SK-N-SH treated with all-trans-retinoic acid at 6 μM for 48 hours (cell line): ENCODE measurements around the gene FNIP2.

Source experiments
- ARNTL ChIP-seq: fragments of 450-650 bp; formaldehyde crosslinking; IDR thresholded peaks from 2 replicates; pipeline ENCODE4 v1.5.0; 2020; ENCODE audit warnings: low read depth, mild to moderate bottlenecking, moderate library complexity, borderline replicate concordance
- GLIS3 ChIP-seq: fragments of 250-450 bp; sonication (Bioruptor Pico); IDR thresholded peaks from 2 replicates; pipeline ENCODE4 v1.5.0; 2020; ENCODE audit warnings: mild to moderate bottlenecking, moderate library complexity
- ISL1 ChIP-seq: fragments of 250-450 bp; sonication (Bioruptor Pico); IDR thresholded peaks from 2 replicates; pipeline ENCODE4 v2.1.2; 2022; ENCODE audit warnings: mild to moderate bottlenecking, moderate library complexity
- OSR1 ChIP-seq: fragments of 250-450 bp; sonication (Bioruptor Pico); IDR thresholded peaks from 2 replicates; pipeline ENCODE4 v1.8.0; 2022; ENCODE audit warnings: moderate library complexity, mild to moderate bottlenecking, inconsistent platforms
- RARB ChIP-seq: fragments of 250-450 bp; sonication (Bioruptor Pico); IDR thresholded peaks from 2 replicates; pipeline ENCODE4 v1.8.0; 2021; ENCODE audit warnings: mild to moderate bottlenecking, moderate library complexity
- ZFP3 ChIP-seq: fragments of 250-450 bp; sonication (Bioruptor Pico); IDR thresholded peaks from 2 replicates; pipeline ENCODE4 v1.5.0; 2020; ENCODE audit warnings: mild to moderate bottlenecking, moderate library complexity
- ZNF565 ChIP-seq: fragments of 450-650 bp; formaldehyde crosslinking; conservative IDR thresholded peaks from 2 replicates; pipeline ENCODE4 v1.5.0; 2020; ENCODE audit warnings: low read depth, mild to moderate bottlenecking, moderate library complexity
- ZNF70 ChIP-seq: fragments of 450-650 bp; formaldehyde crosslinking; IDR thresholded peaks from 2 replicates; pipeline ENCODE4 v1.5.0; 2020; ENCODE audit warnings: mild to moderate bottlenecking, moderate library complexity
- TF ChIP-seq, protein P1 (sequence below): fragments of 250-450 bp; sonication (Bioruptor Pico); IDR thresholded peaks from 2 replicates; pipeline ENCODE4 v1.5.1; 2020; ENCODE audit warnings: low read depth, mild to moderate bottlenecking, moderate library complexity
- TF ChIP-seq, protein P2 (sequence below): fragments of 250-450 bp; sonication (Bioruptor Pico); IDR thresholded peaks from 2 replicates; pipeline ENCODE4 v1.5.0; 2020; ENCODE audit warnings: mild to moderate bottlenecking, moderate library complexity

DNA sequence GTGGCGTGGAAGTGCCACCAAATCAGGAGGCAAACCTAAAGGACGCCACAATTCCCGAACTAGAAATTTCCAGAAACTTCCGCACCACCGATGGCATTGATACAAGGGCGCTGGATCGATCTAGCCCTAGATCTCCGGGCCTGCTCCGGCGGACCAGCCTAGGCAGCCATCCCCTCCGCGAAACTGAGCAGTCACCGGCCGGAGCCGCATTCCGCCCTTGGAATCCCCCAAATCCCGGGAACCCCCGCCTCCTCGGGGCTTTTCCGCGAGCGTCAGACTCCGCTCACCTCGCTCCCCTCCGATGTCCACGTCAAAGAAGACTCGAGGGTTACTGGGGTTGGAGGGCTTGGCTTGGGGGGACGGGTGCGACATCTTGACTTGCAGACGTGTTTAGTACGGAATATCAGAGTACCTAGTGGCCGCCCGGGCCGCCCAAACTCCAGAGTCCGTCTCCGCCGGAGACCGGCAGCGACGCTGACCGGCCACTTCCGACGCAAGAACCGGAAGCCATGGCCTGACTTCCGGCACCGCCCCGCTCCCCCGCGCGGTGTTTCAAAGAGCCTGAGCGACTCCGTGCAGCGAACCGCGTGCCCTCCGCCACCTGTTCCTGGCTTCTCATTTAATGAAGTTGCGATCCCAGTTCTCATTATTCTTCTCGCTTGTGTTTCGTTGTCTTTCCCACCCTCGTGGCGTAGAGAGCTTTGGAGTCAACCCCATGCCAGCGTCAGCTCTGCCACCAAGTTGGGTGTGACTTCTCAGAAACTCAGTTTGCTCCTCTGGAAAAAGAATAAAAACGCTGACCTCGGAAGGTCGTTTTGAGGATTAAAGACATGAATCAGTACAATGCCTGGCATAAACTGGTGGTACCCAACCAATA lies 45.7 kb upstream of the FNIP2 start, which contains the start of gene PPID:
- TF ChIP-seq ZFP3 (CRISPR knock-in tag): no peak
- TF ChIP-seq RARB (CRISPR knock-in tag): no peak
- TF ChIP-seq, protein P1, sequence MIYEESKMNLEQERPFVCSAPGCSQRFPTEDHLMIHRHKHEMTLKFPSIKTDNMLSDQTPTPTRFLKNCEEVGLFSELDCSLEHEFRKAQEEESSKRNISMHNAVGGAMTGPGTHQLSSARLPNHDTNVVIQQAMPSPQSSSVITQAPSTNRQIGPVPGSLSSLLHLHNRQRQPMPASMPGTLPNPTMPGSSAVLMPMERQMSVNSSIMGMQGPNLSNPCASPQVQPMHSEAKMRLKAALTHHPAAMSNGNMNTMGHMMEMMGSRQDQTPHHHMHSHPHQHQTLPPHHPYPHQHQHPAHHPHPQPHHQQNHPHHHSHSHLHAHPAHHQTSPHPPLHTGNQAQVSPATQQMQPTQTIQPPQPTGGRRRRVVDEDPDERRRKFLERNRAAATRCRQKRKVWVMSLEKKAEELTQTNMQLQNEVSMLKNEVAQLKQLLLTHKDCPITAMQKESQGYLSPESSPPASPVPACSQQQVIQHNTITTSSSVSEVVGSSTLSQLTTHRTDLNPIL: no peak
- no peak for TF ChIP-seq ZNF70
- TF ChIP-seq GLIS3 (CRISPR knock-in tag): no peak
- TF ChIP-seq OSR1 (CRISPR knock-in tag): no peak
- no peak for TF ChIP-seq ARNTL (CRISPR knock-in tag)
- TF ChIP-seq ISL1 (CRISPR knock-in tag): no peak
- TF ChIP-seq, protein P2, sequence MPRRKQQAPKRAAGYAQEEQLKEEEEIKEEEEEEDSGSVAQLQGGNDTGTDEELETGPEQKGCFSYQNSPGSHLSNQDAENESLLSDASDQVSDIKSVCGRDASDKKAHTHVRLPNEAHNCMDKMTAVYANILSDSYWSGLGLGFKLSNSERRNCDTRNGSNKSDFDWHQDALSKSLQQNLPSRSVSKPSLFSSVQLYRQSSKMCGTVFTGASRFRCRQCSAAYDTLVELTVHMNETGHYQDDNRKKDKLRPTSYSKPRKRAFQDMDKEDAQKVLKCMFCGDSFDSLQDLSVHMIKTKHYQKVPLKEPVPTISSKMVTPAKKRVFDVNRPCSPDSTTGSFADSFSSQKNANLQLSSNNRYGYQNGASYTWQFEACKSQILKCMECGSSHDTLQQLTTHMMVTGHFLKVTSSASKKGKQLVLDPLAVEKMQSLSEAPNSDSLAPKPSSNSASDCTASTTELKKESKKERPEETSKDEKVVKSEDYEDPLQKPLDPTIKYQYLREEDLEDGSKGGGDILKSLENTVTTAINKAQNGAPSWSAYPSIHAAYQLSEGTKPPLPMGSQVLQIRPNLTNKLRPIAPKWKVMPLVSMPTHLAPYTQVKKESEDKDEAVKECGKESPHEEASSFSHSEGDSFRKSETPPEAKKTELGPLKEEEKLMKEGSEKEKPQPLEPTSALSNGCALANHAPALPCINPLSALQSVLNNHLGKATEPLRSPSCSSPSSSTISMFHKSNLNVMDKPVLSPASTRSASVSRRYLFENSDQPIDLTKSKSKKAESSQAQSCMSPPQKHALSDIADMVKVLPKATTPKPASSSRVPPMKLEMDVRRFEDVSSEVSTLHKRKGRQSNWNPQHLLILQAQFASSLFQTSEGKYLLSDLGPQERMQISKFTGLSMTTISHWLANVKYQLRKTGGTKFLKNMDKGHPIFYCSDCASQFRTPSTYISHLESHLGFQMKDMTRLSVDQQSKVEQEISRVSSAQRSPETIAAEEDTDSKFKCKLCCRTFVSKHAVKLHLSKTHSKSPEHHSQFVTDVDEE (CRISPR knock-in tag): no peak
- no peak for TF ChIP-seq ZNF565 (CRISPR knock-in tag)
